ENCODE measurements around the gene CBX2.

CBX2 gene

GRCh38 chr17:79811868-79812352 is 34.0 kb downstream of the CBX2 start:
- H3K27ac ChIP-seq = no peak overlapping the region
- no peak for TF ChIP-seq CTCF (conservative IDR thresholded peaks at IDR 0.05; ENCODE audit: low read depth, low read length)
- no peak overlapping the region for H3K4me3 ChIP-seq (IDR thresholded peaks at IDR 0.05; ENCODE audit: insufficient read depth, low read depth, low read length)
- no peaks in the 10 kb centered on the region for H3K79me2 ChIP-seq (ENCODE audit: insufficient read depth, low read depth)
- peak overlapping the region; percentile 92 for H3K4me2 ChIP-seq
- H3K9ac ChIP-seq = no peak overlapping the region
- no peaks in the 10 kb centered on the region for H4K20me1 ChIP-seq (ENCODE audit: insufficient read depth)
- no peak overlapping the region for H2AFZ ChIP-seq (ENCODE audit: low read depth)
- H3K36me3 ChIP-seq (ENCODE audit: insufficient read depth) = no peaks in the 10 kb centered on the region
- peaks cover 44% of the 10 kb centered on the region for H3K4me1 ChIP-seq (ENCODE audit: low read depth, poor library complexity, severe bottlenecking)
- H3K27me3 ChIP-seq (ENCODE audit: insufficient read depth, low read depth) = peaks cover 59% of the 10 kb centered on the region

- Histone ChIP-seq H3K36me3 (ENCODE audit: insufficient read depth) (no peaks in the 10 kb centered on the region), H4K20me1 (ENCODE audit: insufficient read depth) (no peaks in the 10 kb centered on the region), H3K4me2 (peak overlapping the region; percentile 92), H3K27ac (no peak overlapping the region), H3K9ac (peak overlapping the region; percentile 42; the same call in 1 of the 2 replicates), H3K79me2 (ENCODE audit: insufficient read depth, low read depth) (no peaks in the 10 kb centered on the region), H3K4me3 (IDR thresholded peaks at IDR 0.05; ENCODE audit: insufficient read depth, low read depth, low read length) (no peak overlapping the region), H3K4me1 (ENCODE audit: low read depth, poor library complexity, severe bottlenecking) (peaks cover 44% of the 10 kb centered on the region), H3K27me3 (ENCODE audit: insufficient read depth, low read depth) (peaks cover 52% of the 10 kb centered on the region), H2AFZ (ENCODE audit: low read depth) (peak overlapping the region; percentile 71)
- no peak for TF ChIP-seq CTCF (conservative IDR thresholded peaks at IDR 0.05; ENCODE audit: low read depth, low read length)
These were observed 34.7 kb downstream of the CBX2 start for GRCh38 chr17:79812353-79813258.

GRCh38 chr17:79813297-79814126 is 35.6 kb downstream of the CBX2 start:
- Histone ChIP-seq H3K9ac (peak overlapping the region; percentile 53; the same call in 1 of the 2 replicates), H3K27ac (no peak overlapping the region), H3K4me1 (ENCODE audit: low read depth, poor library complexity, severe bottlenecking) (peaks cover 40% of the 10 kb centered on the region), H3K36me3 (ENCODE audit: insufficient read depth) (no peaks in the 10 kb centered on the region), H3K4me3 (IDR thresholded peaks at IDR 0.05; ENCODE audit: insufficient read depth, low read depth, low read length) (no peak overlapping the region), H2AFZ (ENCODE audit: low read depth) (peak overlapping the region; percentile 61), H3K79me2 (ENCODE audit: insufficient read depth, low read depth) (no peaks in the 10 kb centered on the region), H3K27me3 (ENCODE audit: insufficient read depth, low read depth) (peaks cover 43% of the 10 kb centered on the region), H4K20me1 (ENCODE audit: insufficient read depth) (no peaks in the 10 kb centered on the region), H3K4me2 (peak overlapping the region; percentile 63; the same call in 1 of the 2 replicates)
- TF ChIP-seq CTCF (conservative IDR thresholded peaks at IDR 0.05; ENCODE audit: low read depth, low read length) = no peak

GRCh38 chr17:79814127-79814973 is 36.4 kb downstream of the CBX2 start:
- H3K4me3 ChIP-seq (IDR thresholded peaks at IDR 0.05; ENCODE audit: insufficient read depth, low read depth, low read length) = no peak overlapping the region
- no peaks in the 10 kb centered on the region for H3K79me2 ChIP-seq (ENCODE audit: insufficient read depth, low read depth)
- H3K4me1 ChIP-seq (ENCODE audit: low read depth, poor library complexity, severe bottlenecking) = peaks cover 32% of the 10 kb centered on the region
- peaks cover 35% of the 10 kb centered on the region for H3K27me3 ChIP-seq (ENCODE audit: insufficient read depth, low read depth)
- H3K9ac ChIP-seq = peak overlapping the region; percentile 53; the same call in 1 of the 2 replicates
- peak overlapping the region; percentile 63; the same call in 1 of the 2 replicates for H3K4me2 ChIP-seq
- H2AFZ ChIP-seq (ENCODE audit: low read depth) = peak overlapping the region; percentile 61
- H3K27ac ChIP-seq = no peak overlapping the region
- no peaks in the 10 kb centered on the region for H4K20me1 ChIP-seq (ENCODE audit: insufficient read depth)
- H3K36me3 ChIP-seq (ENCODE audit: insufficient read depth) = no peaks in the 10 kb centered on the region
- TF ChIP-seq CTCF (conservative IDR thresholded peaks at IDR 0.05; ENCODE audit: low read depth, low read length) = no peak
